B cell (primary cell): ENCODE measurements around the gene MRPS24. TPM values are rescaled to one million over a fixed set of nuclear protein-coding genes. Genes with fewer than 3 reads are reported as not detected.

Experiments
- ATAC-seq: fragments of 200-7000 bp; cut with Tn5 transposase; one replicate; pipeline ENCODE4 v1.10.0; 2021; ENCODE audit warnings: low read depth, mild to moderate bottlenecking, moderate number of reproducible peaks, moderate library complexity
- CTCF ChIA-PET: fragments of 350-600 bp; sonication (Branson Sonifier 250); formaldehyde crosslinking; loops from one replicate; lab custom pipeline; 2021; ENCODE audit warnings: antibody characterized with exemption, inconsistent platforms; lab: Charles Lee
- POLR2A ChIA-PET: fragments of 350-600 bp; sonication (Branson Sonifier 250); formaldehyde crosslinking; loops from one replicate; lab custom pipeline; 2021; ENCODE audit warnings: antibody characterized with exemption; lab: Charles Lee
- DNase-seq: peaks from one replicate; pipeline ENCODE4 v3.0.0; 2013
- H2AFZ ChIP-seq: 2 replicates; pipeline ENCODE4 v1.6.1; 2012; ENCODE audit warnings: mild to moderate bottlenecking, low read depth, low read length; ENCODE audit not compliant: insufficient read depth, poor library complexity, severe bottlenecking
- H3K27ac ChIP-seq, 2 donors: 1 replicate in 1 of 2; 2 replicates in 1 of 2; pipeline ENCODE4 v1.5.1; 2012 to 2013; ENCODE audit warnings: low read length in 2 of 2, mild to moderate bottlenecking in 2 of 2, moderate library complexity in 1 of 2
- H3K27me3 ChIP-seq, 4 experiments: fragments of 200-600 bp in 1 of 4; sonication (generic) in 1 of 4; replicated peaks in 1 of 4; 1 replicate in 2 of 4; 2 replicates in 2 of 4; pipeline versions ENCODE4 v1.6.1 to v1.7.0; 2013 to 2016; ENCODE audit warnings: low read length in 3 of 4, mild to moderate bottlenecking in 2 of 4, mixed read lengths in 1 of 4, moderate library complexity in 1 of 4; ENCODE audit not compliant: insufficient read depth in 4 of 4, control insufficient read depth in 3 of 4; ENCODE audit errors: control extremely low read depth in 1 of 4
- H3K36me3 ChIP-seq, 2 experiments: replicated peaks in 1 of 2; 1 replicate in 1 of 2; 2 replicates in 1 of 2; pipeline versions ENCODE4 v1.6.1 to v1.7.1; 2013; ENCODE audit warnings: low read length in 1 of 2; ENCODE audit not compliant: insufficient read depth in 2 of 2, control insufficient read depth in 1 of 2; ENCODE audit errors: control extremely low read depth in 1 of 2, extremely low read depth in 1 of 2
- H3K4me1 ChIP-seq, 2 donors: fragments of 200-600 bp in 1 of 2; sonication (generic) in 1 of 2; 1 replicate in 1 of 2; 2 replicates in 1 of 2; pipeline versions ENCODE4 v1.5.1 to v1.6.1; 2013 to 2017; ENCODE audit warnings: low read length in 2 of 2; ENCODE audit not compliant: control insufficient read depth in 2 of 2, insufficient read depth in 2 of 2
- H3K4me2 ChIP-seq: replicated peaks from 2 replicates; pipeline ENCODE3; 2012; ENCODE audit warnings: mild to moderate bottlenecking, low read depth, low read length; ENCODE audit not compliant: poor library complexity, severe bottlenecking
- H3K4me3 ChIP-seq, 5 experiments: fragments of 200-600 bp in 1 of 5; sonication (generic) in 1 of 5; 1 replicate in 3 of 5; 2 replicates in 2 of 5; pipeline versions ENCODE4 v1.5.1 to v1.7.0; 2011 to 2016; ENCODE audit warnings: low read length in 4 of 5, mild to moderate bottlenecking in 4 of 5, low read depth in 2 of 5, control low read depth in 1 of 5, moderate library complexity in 1 of 5; ENCODE audit not compliant: insufficient read depth in 1 of 5; ENCODE audit errors: control extremely low read depth in 1 of 5, extremely low read depth in 1 of 5
- H3K79me2 ChIP-seq: fragments of 200-600 bp; sonication (generic); one replicate; pipeline ENCODE4 v1.6.0; 2016; ENCODE audit warnings: low read length; ENCODE audit not compliant: control insufficient read depth, insufficient read depth
- H3K9ac ChIP-seq: fragments of 200-600 bp; sonication (generic); 2 replicates; pipeline ENCODE4 v1.6.1; 2017; ENCODE audit warnings: mild to moderate bottlenecking, low read length, moderate library complexity
- H3K9me3 ChIP-seq, 3 donors: one replicate each; pipeline versions ENCODE4 v1.6.1 to v1.7.1; 2013; ENCODE audit warnings: low read length in 2 of 3; ENCODE audit not compliant: control insufficient read depth in 2 of 3, insufficient read depth in 1 of 3; ENCODE audit errors: control extremely low read depth in 1 of 3
- H4K20me1 ChIP-seq: 2 replicates; pipeline ENCODE4 v1.6.0; 2012; ENCODE audit warnings: mild to moderate bottlenecking, low read length; ENCODE audit not compliant: insufficient read depth, control insufficient read depth, poor library complexity, severe bottlenecking
- H3K27ac Mint-ChIP-seq: one replicate; pipeline ENCODE4 v1.8.0; 2021; ENCODE audit warnings: mixed read lengths
- H3K27me3 Mint-ChIP-seq: one replicate; pipeline ENCODE4 v1.8.0; 2021; ENCODE audit warnings: mixed read lengths
- H3K4me1 Mint-ChIP-seq: one replicate; pipeline ENCODE4 v1.8.0; 2021; ENCODE audit warnings: mixed read lengths
- H3K4me3 Mint-ChIP-seq: one replicate; pipeline ENCODE4 v1.8.0; 2021; ENCODE audit warnings: mixed read lengths
- H3K9me3 Mint-ChIP-seq: one replicate; pipeline ENCODE4 v1.8.0; 2022; ENCODE audit warnings: mixed read lengths; ENCODE audit not compliant: insufficient read depth
- EZH2 ChIP-seq: IDR thresholded peaks from 2 replicates; pipeline ENCODE4 v1.6.1; 2012; ENCODE audit warnings: borderline replicate concordance, low read depth, mild to moderate bottlenecking, moderate library complexity, low read length; ENCODE audit not compliant: insufficient read depth, poor library complexity, severe bottlenecking
- WGBS: methylation state at CpG from one replicate; pipeline ENCODE4 v1.1.5; 2013; ENCODE audit warnings: missing lambda C conversion rate; ENCODE audit not compliant: insufficient coverage; 5-methylcytosine and 5-hydroxymethylcytosine counted together
- intact Hi-C: fragments of 100-400 bp; cut with micrococcal nuclease; formaldehyde crosslinking; loops from one replicate; pipeline ENCODE4 v1.10.0; 2022
- polyA plus RNA-seq: library from polyadenylated mRNA; depleted of rRNA; stranded (reverse); fragments of >200 nt; gene quantifications from 2 replicates; pipeline ENCODE4 v1.2.3, GENCODE V29; 2012
- total RNA-seq, 2 donors: library from RNA; stranded (reverse); fragments of 120-200 nt in 1 of 2; gene quantifications; 1 replicate in 1 of 2; 2 replicates in 1 of 2; pipeline versions ENCODE4 v1.2.3 to v1.2.4, GENCODE V29; 2013 to 2022
- TF ChIP-seq, protein P1 (sequence below): fragments of 200-600 bp; IDR thresholded peaks from one replicate; pipeline ENCODE4 v1.8.0; 2022; ENCODE audit warnings: antibody characterized with exemption, mild to moderate bottlenecking

Gene MRPS24
- total and polyA plus RNA-seq, 2 donors (not counting 1 experiment from before 2014, with no cell fraction given): 54.1 to 102 TPM

DNA sequence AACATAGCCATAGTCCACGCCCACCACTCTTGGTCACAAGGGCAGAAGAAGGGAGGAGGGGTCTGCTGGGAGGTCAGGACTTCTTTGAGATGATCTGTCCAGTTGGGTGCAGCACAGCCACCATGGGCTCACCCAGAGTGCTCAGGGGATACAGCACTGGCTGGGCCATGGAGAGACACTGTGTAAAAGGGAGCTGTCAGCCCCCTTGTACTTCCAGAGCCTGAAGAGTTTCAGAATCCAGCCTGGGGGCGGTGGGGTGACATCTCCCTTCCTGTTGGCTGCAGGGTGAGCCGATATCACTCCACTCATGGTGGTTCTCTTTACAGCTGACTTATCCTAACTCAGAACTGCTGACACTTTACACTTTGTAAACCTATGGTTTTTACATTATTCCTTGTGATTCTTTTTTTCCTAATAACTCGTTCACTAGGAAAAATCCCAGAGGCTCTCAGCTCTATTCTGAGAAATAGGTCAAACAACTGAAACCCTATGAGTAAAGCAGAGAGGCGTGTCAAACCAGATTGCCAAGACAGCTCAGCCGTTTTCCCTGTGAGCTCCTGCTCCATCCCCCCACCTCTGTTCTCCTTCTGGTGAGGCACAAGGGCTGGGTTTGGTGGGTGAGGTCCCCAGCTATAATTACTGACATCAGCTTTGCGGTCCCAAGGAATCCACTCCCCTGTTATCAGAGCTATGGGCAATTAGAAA is 3.2 kb upstream of the MRPS24 start:
- H3K36me3 ChIP-seq: peaks cover 0 to 24% of the 10 kb centered on the region in 2 experiments
- no peaks in the 10 kb centered on the region for H3K27me3 ChIP-seq
- H3K27ac ChIP-seq: no peak overlapping the region
- ChIA-PET CTCF (no interaction called here), POLR2A (no interaction called here)
- no peak overlapping the region for H3K9ac ChIP-seq
- no peak overlapping the region for H2AFZ ChIP-seq
- peaks cover 19 to 20% of the 10 kb centered on the region in 2 donors for H3K4me1 ChIP-seq
- no peak overlapping the region for H3K4me2 ChIP-seq
- ATAC-seq (no peak), DNase-seq (no peak)
- intact Hi-C loops: no loop called here
- H3K4me3 ChIP-seq: no peak overlapping the region
- Mint-ChIP-seq H3K4me1 (peaks cover 33% of the 10 kb centered on the region), H3K4me3 (no peak overlapping the region), H3K27ac (no peak overlapping the region), H3K27me3 (no peaks in the 10 kb centered on the region), H3K9me3 (no peaks in the 10 kb centered on the region)
- no peaks in the 10 kb centered on the region for H3K79me2 ChIP-seq
- TF ChIP-seq, protein P1, sequence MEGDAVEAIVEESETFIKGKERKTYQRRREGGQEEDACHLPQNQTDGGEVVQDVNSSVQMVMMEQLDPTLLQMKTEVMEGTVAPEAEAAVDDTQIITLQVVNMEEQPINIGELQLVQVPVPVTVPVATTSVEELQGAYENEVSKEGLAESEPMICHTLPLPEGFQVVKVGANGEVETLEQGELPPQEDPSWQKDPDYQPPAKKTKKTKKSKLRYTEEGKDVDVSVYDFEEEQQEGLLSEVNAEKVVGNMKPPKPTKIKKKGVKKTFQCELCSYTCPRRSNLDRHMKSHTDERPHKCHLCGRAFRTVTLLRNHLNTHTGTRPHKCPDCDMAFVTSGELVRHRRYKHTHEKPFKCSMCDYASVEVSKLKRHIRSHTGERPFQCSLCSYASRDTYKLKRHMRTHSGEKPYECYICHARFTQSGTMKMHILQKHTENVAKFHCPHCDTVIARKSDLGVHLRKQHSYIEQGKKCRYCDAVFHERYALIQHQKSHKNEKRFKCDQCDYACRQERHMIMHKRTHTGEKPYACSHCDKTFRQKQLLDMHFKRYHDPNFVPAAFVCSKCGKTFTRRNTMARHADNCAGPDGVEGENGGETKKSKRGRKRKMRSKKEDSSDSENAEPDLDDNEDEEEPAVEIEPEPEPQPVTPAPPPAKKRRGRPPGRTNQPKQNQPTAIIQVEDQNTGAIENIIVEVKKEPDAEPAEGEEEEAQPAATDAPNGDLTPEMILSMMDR: no peak
- TF ChIP-seq EZH2: no peak
- H3K9me3 ChIP-seq: peaks cover 0 to 3% (median 0%) of the 10 kb centered on the region in 3 donors
- no peaks in the 10 kb centered on the region for H4K20me1 ChIP-seq
- 76% methylated on average over 6 of the region's 7 CpGs for WGBS

DNA sequence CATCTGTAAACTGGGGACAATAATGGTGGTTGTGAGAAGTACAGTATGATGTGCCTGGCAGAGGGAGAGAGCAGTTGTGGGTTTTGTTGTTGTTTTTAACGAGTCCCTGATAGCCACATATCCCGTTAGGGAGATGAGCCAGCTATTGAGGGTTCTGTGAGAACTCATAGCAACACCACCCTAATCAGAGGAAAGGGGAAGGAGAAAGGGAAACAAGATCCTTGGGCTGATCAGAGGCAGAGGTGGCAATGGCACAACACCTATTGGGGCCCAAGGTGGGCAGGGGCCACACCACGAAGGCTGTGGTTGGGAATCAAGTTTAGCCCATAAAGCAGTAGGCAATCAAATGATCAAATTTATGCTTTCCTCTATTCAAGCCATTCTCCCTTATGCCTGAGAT is 1.7 kb upstream of the MRPS24 start:
- H3K4me1 Mint-ChIP-seq: peaks cover 28% of the 10 kb centered on the region
- no peak overlapping the region for H3K4me2 ChIP-seq
- no peaks in the 10 kb centered on the region for H4K20me1 ChIP-seq
- CTCF ChIA-PET: interaction anchor here (0.5 kb wide), 1 partner anchor 868 kb away, joined by 3 read pairs; no protein-coding TSS in a partner anchor
- H2AFZ ChIP-seq: no peak overlapping the region
- no peaks in the 10 kb centered on the region for H3K79me2 ChIP-seq
- DNase-seq (no peak), ATAC-seq (no peak)
- H3K4me1 ChIP-seq: peaks cover 19% of the 10 kb centered on the region in 2 donors
- H3K9ac ChIP-seq: no peak overlapping the region
- no peaks in the 10 kb centered on the region for H3K27me3 Mint-ChIP-seq
- WGBS: 100% methylated on average over 1 of the region's 3 CpGs
- no peaks in the 10 kb centered on the region for H3K27me3 ChIP-seq
- H3K9me3 ChIP-seq: peaks cover 0 to 3% (median 0%) of the 10 kb centered on the region in 3 donors
- TF ChIP-seq EZH2: no peak
- TF ChIP-seq, protein P1: no peak
- H3K36me3 ChIP-seq: peaks cover 0 to 18% of the 10 kb centered on the region in 2 experiments
- intact Hi-C loops: no loop called here
- peak overlapping the region; percentile 28 for H3K4me3 Mint-ChIP-seq
- H3K27ac ChIP-seq: no peak overlapping the region
- no peaks in the 10 kb centered on the region for H3K9me3 Mint-ChIP-seq
- H3K27ac Mint-ChIP-seq: no peak overlapping the region
- POLR2A ChIA-PET: no interaction called here
- H3K4me3 ChIP-seq: no peak overlapping the region
